Pericardium fibroblast (primary cell): ENCODE measurements around the gene HOPX. TPM values are rescaled to one million over a fixed set of nuclear protein-coding genes. Genes with fewer than 3 reads are reported as not detected.

ENCODE experiments used
- total RNA-seq: library from RNA; depleted of rRNA; stranded (reverse); fragments of >200 nt; gene quantifications from 2 replicates; pipeline ENCODE4 v1.2.3, GENCODE V29; 2015

Gene HOPX
- 0.47 TPM in 1 of 2 replicates, not detected in the other for total RNA-seq

GRCh38 chr4:56681158-56681852, at the start of gene HOPX:
TSS of gene HOPX (minus strand) at chr4:56681296. CDS start at chr4:56657816, 23,480 bp downstream.

Other genes starting within 250 kb of the HOPX start
- 4.8 and 7.5 TPM in 2 replicates for gene PPAT, start 245.7 kb downstream of the HOPX start, total RNA-seq
- gene PAICS, start 245.0 kb downstream of the HOPX start, total RNA-seq, result 38.6 and 39.6 TPM in 2 replicates
- 50.0 and 52.3 TPM in 2 replicates for gene SRP72, start 213.7 kb downstream of the HOPX start, total RNA-seq
- not detected in 2 replicates for gene ARL9, start 175.5 kb downstream of the HOPX start, total RNA-seq
- gene SPINK2, start 140.4 kb upstream of the HOPX start, total RNA-seq, result not detected in 2 replicates
- 20.1 and 21.5 TPM in 2 replicates for gene REST, start 226.6 kb upstream of the HOPX start, total RNA-seq